Small intestine (tissue), 7 donors: ENCODE results near the gene EEA1. TPM values are rescaled to one million over a fixed set of nuclear protein-coding genes. Genes with fewer than 3 reads are reported as not detected.
A peak's percentile ranks its signal among the peaks of the same experiment; 100 is the strongest.

Source experiments
- DNase-seq, 2 donors: peaks; one replicate each; pipeline versions ENCODE4 v3.0.0 to v3.0.0-alpha.2; 2013
- FAIRE-seq: peaks from 2 replicates; lab custom pipeline; 2012; peaks lifted over from hg19 to GRCh38; lab: Jason Lieb, UNC
- H3K27ac ChIP-seq, 3 donors: one replicate each; pipeline ENCODE4 v1.5.1; 2013; ENCODE audit warnings: low read length in 2 of 3, mild to moderate bottlenecking in 2 of 3, control low read depth in 1 of 3, inconsistent platforms in 1 of 3, low read depth in 1 of 3, moderate library complexity in 1 of 3
- H3K27me3 ChIP-seq, 3 donors: one replicate each; pipeline ENCODE4 v1.6.1; 2013; ENCODE audit warnings: low read length in 3 of 3, inconsistent platforms in 1 of 3; ENCODE audit not compliant: control insufficient read depth in 3 of 3, insufficient read depth in 3 of 3
- H3K36me3 ChIP-seq, 3 donors: one replicate each; pipeline ENCODE4 v1.6.1; 2013; ENCODE audit warnings: low read length in 3 of 3, inconsistent platforms in 1 of 3, low read depth in 1 of 3, mild to moderate bottlenecking in 1 of 3, moderate library complexity in 1 of 3; ENCODE audit not compliant: control insufficient read depth in 3 of 3, insufficient read depth in 2 of 3
- H3K4me1 ChIP-seq, 3 donors: one replicate each; pipeline ENCODE4 v1.6.1; 2013; ENCODE audit warnings: low read length in 2 of 3, inconsistent platforms in 1 of 3, low read depth in 1 of 3, mild to moderate bottlenecking in 1 of 3, moderate library complexity in 1 of 3; ENCODE audit not compliant: control insufficient read depth in 3 of 3, insufficient read depth in 2 of 3
- H3K4me3 ChIP-seq, 3 donors: one replicate each; pipeline ENCODE4 v1.5.1; 2013; ENCODE audit warnings: low read length in 3 of 3, control low read depth in 1 of 3, inconsistent platforms in 1 of 3, low read depth in 1 of 3, mild to moderate bottlenecking in 1 of 3, moderate library complexity in 1 of 3
- H3K9me3 ChIP-seq, 2 donors: one replicate each; pipeline ENCODE4 v1.6.1; 2013; ENCODE audit warnings: low read depth in 1 of 2, low read length in 1 of 2; ENCODE audit not compliant: control insufficient read depth in 2 of 2, insufficient read depth in 1 of 2
- WGBS, 3 donors: extraction: QIAGEN DNeasy Blood & Tissue Kit; methylation state at CpG; one replicate each; pipeline ENCODE4 v1.1.7; 2013; 5-methylcytosine and 5-hydroxymethylcytosine counted together
- polyA plus RNA-seq, 4 donors: library from polyadenylated mRNA; stranded (reverse) in 3 of 4; unstranded in 1 of 4; fragments of 200-250 nt in 3 of 4; fragments of 120-200 nt in 1 of 4; gene quantifications; one replicate each; pipeline versions ENCODE4 v1.2.1 to v1.2.3, GENCODE V29; 2013
- donor health status: healthy with polysubstance abuse.
- donor health status: control.
- donor health status: control.
- donor health status: Bipolar disorder and iron deficiency.
- donor health status: healthy.

Gene EEA1
- polyA plus RNA-seq, 4 donors: 3.0 to 15.6 (median 3.7) TPM

- peaks cover 0 to 3% (median 0%) of the 10 kb centered on the region in 3 donors for H3K4me1 ChIP-seq
- H3K27ac ChIP-seq: no peak overlapping the region
- H3K27me3 ChIP-seq: no peaks in the 10 kb centered on the region
- H3K9me3 ChIP-seq: no peaks in the 10 kb centered on the region
- H3K36me3 ChIP-seq: peaks cover 0 to 9% (median 4%) of the 10 kb centered on the region in 3 donors
- H3K4me3 ChIP-seq: no peak overlapping the region
- DNase-seq: no peak
- no peak for FAIRE-seq
- WGBS, 3 donors: 95 to 98% (median 97%) methylated on average over 3 of the region's 3 CpGs
Observed at GRCh38 chr12:92848740-92849139, 80.4 kb downstream of the EEA1 start.

- peaks cover 0 to 3% (median 0%) of the 10 kb centered on the region in 3 donors for H3K4me1 ChIP-seq
- FAIRE-seq (peak; percentile 95), DNase-seq (no peak)
- 86 to 98% (median 92%) methylated on average over 1 of the region's 1 CpG for WGBS, 3 donors
- peaks cover 0 to 13% (median 2%) of the 10 kb centered on the region in 3 donors for H3K36me3 ChIP-seq
- H3K4me3 ChIP-seq: no peak overlapping the region
- no peak overlapping the region for H3K27ac ChIP-seq
- no peaks in the 10 kb centered on the region for H3K27me3 ChIP-seq
- H3K9me3 ChIP-seq: no peaks in the 10 kb centered on the region
Observed at GRCh38 chr12:92847368-92847767, 81.7 kb downstream of the EEA1 start.

GRCh38 chr12:92845329-92845728 lies 83.8 kb downstream of the EEA1 start:
- peak overlapping the region in 1 of 3 donors; percentile 46 for H3K27ac ChIP-seq
- 88 to 92% (median 88%) methylated on average over 3 of the region's 3 CpGs for WGBS, 3 donors

GRCh38 chr12:92844151-92844763 lies 84.8 kb downstream of the EEA1 start:
- Histone ChIP-seq H3K36me3 (peaks cover 0 to 10% (median 3%) of the 10 kb centered on the region in 3 donors), H3K9me3 (no peaks in the 10 kb centered on the region), H3K27me3 (no peaks in the 10 kb centered on the region), H3K4me3 (no peak overlapping the region), H3K27ac (no peak overlapping the region), H3K4me1 (peaks cover 0 to 3% (median 0%) of the 10 kb centered on the region in 3 donors)
- FAIRE-seq (no peak), DNase-seq (no peak)
- 98 to 100% (median 100%) methylated on average over 1 of the region's 1 CpG for WGBS, 3 donors

More at GRCh38 chr12:92845329-92845728, 83.8 kb downstream of the EEA1 start:
- H3K9me3 ChIP-seq: no peaks in the 10 kb centered on the region
- H3K4me3 ChIP-seq: no peak overlapping the region
- DNase-seq (peak; percentile 63 to 76), FAIRE-seq (peak; percentile 47)
- peaks cover 0 to 12% (median 3%) of the 10 kb centered on the region in 3 donors for H3K36me3 ChIP-seq
- H3K4me1 ChIP-seq: peaks cover 0 to 3% (median 0%) of the 10 kb centered on the region in 3 donors
- no peaks in the 10 kb centered on the region for H3K27me3 ChIP-seq

GRCh38 chr12:92829686-92830282 lies 99.3 kb downstream of the EEA1 start:
- H3K4me1 ChIP-seq: peaks cover 0 to 10% (median 0%) of the 10 kb centered on the region in 3 donors
- FAIRE-seq (no peak), DNase-seq (peak; percentile 65 to 75)
- no peaks in the 10 kb centered on the region for H3K27me3 ChIP-seq
- no peak overlapping the region for H3K4me3 ChIP-seq
- peaks cover 0 to 16% (median 3%) of the 10 kb centered on the region in 3 donors for H3K36me3 ChIP-seq
- no peaks in the 10 kb centered on the region for H3K9me3 ChIP-seq
- H3K27ac ChIP-seq: peak overlapping the region; percentile 5 to 72 (median 11)
- 45 to 79% (median 57%) methylated on average over 7 of the region's 7 CpGs for WGBS, 3 donors

GRCh38 chr12:92828565-92828964 lies 100.5 kb downstream of the EEA1 start:
- no peaks in the 10 kb centered on the region for H3K27me3 ChIP-seq
- no peaks in the 10 kb centered on the region for H3K9me3 ChIP-seq
- peaks cover 0 to 10% (median 0%) of the 10 kb centered on the region in 3 donors for H3K4me1 ChIP-seq
- peaks cover 0 to 16% (median 3%) of the 10 kb centered on the region in 3 donors for H3K36me3 ChIP-seq
- no peak for FAIRE-seq
- H3K27ac ChIP-seq: peak overlapping the region in 1 of 3 donors; percentile 72
- H3K4me3 ChIP-seq: no peak overlapping the region
- whole genome bisulfite sequencing, 3 donors: 86 to 93% (median 91%) methylated on average over 4 of the region's 4 CpGs
- DNase-seq: peak in 1 of 2 donors; percentile 2

- peaks cover 0 to 10% (median 0%) of the 10 kb centered on the region in 3 donors for H3K4me1 ChIP-seq
- H3K9me3 ChIP-seq: no peaks in the 10 kb centered on the region
- H3K27me3 ChIP-seq: no peaks in the 10 kb centered on the region
- peaks cover 0 to 16% (median 3%) of the 10 kb centered on the region in 3 donors for H3K36me3 ChIP-seq
- DNase-seq: peak; percentile 53 to 70
- H3K4me3 ChIP-seq: no peak overlapping the region
- WGBS, 3 donors: 64 to 75% (median 69%) methylated on average over 4 of the region's 4 CpGs
- peak; percentile 85 for FAIRE-seq
- H3K27ac ChIP-seq: no peak overlapping the region
Observed at GRCh38 chr12:92827836-92828431, 101.2 kb downstream of the EEA1 start.

GRCh38 chr12:92821142-92821541 lies 108.0 kb downstream of the EEA1 start:
- H3K4me1 ChIP-seq: no peaks in the 10 kb centered on the region
- H3K36me3 ChIP-seq: peaks cover 3 to 8% (median 5%) of the 10 kb centered on the region in 3 donors
- DNase-seq (no peak), FAIRE-seq (no peak)
- no peaks in the 10 kb centered on the region for H3K27me3 ChIP-seq
- no peak overlapping the region for H3K27ac ChIP-seq
- no peaks in the 10 kb centered on the region for H3K9me3 ChIP-seq
- H3K4me3 ChIP-seq: no peak overlapping the region
- 83 to 92% (median 89%) methylated on average over 3 of the region's 3 CpGs for WGBS, 3 donors
